ENCODE results near the gene TMEM183A.
"Not testable (repeated sequence)": the region's sequence is repeated elsewhere in the genome, so short reads cannot be mapped to it uniquely, and the experiment has no call there.

The TMEM183A gene

DNA sequence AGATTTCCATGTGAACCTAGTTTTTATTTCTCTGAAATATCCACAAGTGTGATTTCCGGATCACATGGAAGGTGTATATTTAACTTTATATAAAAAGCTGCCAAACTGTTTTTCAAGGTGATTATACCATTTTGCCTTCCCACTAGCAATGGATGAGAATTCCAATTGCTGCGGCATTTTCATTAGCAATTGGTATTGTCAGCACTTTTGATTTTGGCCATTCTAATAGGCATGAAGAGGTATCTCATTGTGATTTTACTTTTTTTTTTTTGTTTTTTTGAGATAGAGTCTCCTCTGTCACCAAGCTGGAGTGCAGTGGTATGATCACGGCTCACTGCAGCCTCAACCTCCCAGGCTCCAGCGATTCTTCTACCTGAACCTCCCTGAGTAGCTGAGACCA, 35.1 kb upstream of the TMEM183A start:
- ChIA-PET CTCF (interaction anchor here (0.9 to 1.7 kb wide), 3 partner anchors 9 to 29 kb away, joined by 3 to 4 read pairs (median 4); no protein-coding TSS in a partner anchor), POLR2A (no interaction called here)
- no peak for DNase-seq (ENCODE audit: extremely low spot score)
- TF ChIP-seq, protein P1, sequence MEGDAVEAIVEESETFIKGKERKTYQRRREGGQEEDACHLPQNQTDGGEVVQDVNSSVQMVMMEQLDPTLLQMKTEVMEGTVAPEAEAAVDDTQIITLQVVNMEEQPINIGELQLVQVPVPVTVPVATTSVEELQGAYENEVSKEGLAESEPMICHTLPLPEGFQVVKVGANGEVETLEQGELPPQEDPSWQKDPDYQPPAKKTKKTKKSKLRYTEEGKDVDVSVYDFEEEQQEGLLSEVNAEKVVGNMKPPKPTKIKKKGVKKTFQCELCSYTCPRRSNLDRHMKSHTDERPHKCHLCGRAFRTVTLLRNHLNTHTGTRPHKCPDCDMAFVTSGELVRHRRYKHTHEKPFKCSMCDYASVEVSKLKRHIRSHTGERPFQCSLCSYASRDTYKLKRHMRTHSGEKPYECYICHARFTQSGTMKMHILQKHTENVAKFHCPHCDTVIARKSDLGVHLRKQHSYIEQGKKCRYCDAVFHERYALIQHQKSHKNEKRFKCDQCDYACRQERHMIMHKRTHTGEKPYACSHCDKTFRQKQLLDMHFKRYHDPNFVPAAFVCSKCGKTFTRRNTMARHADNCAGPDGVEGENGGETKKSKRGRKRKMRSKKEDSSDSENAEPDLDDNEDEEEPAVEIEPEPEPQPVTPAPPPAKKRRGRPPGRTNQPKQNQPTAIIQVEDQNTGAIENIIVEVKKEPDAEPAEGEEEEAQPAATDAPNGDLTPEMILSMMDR (IDR thresholded peaks at IDR 0.05; ENCODE audit: control extremely low read depth, extremely low read depth, low read depth, missing control alignments) = no peak

DNA sequence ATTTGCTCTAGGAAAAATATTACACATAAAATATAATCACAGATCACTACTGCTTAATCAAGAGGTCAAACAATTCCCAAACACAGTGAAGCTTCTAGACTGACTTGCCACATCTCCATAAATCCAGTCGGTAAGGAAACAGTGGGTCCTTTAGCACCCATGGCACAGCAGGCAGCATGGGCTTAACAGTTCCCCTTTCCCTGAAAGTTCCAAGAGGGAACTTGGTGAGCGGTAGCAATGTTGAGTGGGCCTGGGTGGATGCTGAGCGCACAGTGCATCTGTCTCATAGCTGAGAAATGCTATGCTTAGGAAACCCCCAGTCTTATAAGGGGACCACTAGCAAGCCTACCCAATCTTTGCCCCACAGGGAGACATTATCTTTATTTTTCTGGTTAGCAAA, 32.3 kb upstream of the TMEM183A start:
- ChIA-PET POLR2A (no interaction called here), CTCF (no interaction called here)
- no peak for DNase-seq (ENCODE audit: extremely low spot score)
- TF ChIP-seq, protein P1 (IDR thresholded peaks at IDR 0.05; ENCODE audit: control extremely low read depth, extremely low read depth, low read depth, missing control alignments) = no peak

DNA sequence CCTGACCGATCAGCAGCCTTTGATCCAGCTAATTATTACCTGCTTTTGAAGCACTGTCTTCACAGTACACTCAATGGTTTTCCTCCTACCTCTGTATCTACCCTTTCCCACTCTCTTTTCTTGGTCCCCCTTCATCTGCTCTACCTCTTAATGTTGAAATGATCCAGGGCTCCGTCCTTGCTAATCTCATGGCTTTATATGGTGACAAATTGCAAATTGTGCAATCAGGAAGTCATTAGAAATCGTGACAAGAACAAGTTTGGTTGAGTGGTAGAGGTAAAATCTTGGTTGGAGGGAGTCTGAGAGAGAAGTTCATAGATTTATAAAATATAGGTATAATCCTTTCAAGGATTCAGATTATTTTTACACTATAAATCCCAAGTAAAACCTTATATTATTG, 30.5 kb upstream of the TMEM183A start:
- POLR2A ChIA-PET = no interaction called here
- TF ChIP-seq, protein P1 (IDR thresholded peaks at IDR 0.05; ENCODE audit: control extremely low read depth, extremely low read depth, low read depth, missing control alignments) = no peak
- CTCF ChIA-PET = interaction anchor here (1.6 kb wide), 1 partner anchor 20 kb away, joined by 3 read pairs; no protein-coding TSS in a partner anchor

DNA sequence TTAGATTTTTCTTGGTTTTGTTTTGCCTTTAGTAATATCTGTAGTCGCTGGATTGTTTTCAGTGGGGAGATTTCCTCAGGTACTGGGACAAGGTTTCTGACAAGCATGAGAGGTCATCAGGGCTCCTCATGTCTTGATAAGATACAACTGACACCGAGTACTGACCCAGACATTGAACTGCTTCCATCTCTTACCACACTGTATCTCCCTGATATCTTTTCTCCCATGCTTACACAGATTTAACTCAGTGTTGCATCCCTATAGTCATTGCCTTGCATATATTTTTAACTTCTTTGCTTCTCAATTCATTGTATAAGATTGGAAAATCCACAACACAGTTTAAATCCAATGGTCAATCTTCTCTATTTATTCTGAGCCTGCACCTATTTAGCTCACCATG, 27.7 kb upstream of the TMEM183A start:
- no peak for DNase-seq (ENCODE audit: extremely low spot score)
- ChIA-PET CTCF (interaction anchor here (0.7 to 2.3 kb wide), 5 partner anchors 8 to 25 kb away, joined by 3 to 10 read pairs (median 4); no protein-coding TSS in a partner anchor), POLR2A (no interaction called here)
- TF ChIP-seq, protein P1 (IDR thresholded peaks at IDR 0.05; ENCODE audit: control extremely low read depth, extremely low read depth, low read depth, missing control alignments) = no peak

More for the DNA sequence above, 30.5 kb upstream of the TMEM183A start:
- DNase-seq (ENCODE audit: extremely low spot score) = no peak

DNA sequence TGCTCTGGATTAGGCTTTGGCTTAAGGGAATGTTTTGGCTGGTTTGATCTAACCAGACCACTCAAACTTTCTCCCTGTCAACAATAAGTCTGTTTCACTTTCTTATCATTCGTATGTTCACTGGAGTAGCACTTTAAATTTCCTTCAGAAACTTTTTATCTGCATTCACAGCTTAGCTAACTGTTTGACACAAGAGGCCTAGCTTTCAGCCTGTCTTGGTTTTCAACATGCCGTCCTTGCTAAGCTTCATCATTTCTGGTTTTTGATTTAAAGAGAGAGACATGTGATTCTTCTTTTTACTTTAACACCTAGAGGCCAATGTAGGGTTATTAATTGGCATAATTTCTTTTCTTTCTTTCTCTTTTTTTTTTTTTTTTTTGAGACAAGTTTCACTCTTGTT, 25.2 kb upstream of the TMEM183A start:
- CTCF ChIA-PET = interaction anchor here (0.7 to 1.3 kb wide), 7 partner anchors 9 to 55 kb away, joined by 3 to 6 read pairs (median 4); partner anchors contain the start of gene KLHL12
- DNase-seq (ENCODE audit: extremely low spot score) = no peak
- POLR2A ChIA-PET = no interaction called here
- TF ChIP-seq, protein P1 (IDR thresholded peaks at IDR 0.05; ENCODE audit: control extremely low read depth, extremely low read depth, low read depth, missing control alignments) = no peak

DNA sequence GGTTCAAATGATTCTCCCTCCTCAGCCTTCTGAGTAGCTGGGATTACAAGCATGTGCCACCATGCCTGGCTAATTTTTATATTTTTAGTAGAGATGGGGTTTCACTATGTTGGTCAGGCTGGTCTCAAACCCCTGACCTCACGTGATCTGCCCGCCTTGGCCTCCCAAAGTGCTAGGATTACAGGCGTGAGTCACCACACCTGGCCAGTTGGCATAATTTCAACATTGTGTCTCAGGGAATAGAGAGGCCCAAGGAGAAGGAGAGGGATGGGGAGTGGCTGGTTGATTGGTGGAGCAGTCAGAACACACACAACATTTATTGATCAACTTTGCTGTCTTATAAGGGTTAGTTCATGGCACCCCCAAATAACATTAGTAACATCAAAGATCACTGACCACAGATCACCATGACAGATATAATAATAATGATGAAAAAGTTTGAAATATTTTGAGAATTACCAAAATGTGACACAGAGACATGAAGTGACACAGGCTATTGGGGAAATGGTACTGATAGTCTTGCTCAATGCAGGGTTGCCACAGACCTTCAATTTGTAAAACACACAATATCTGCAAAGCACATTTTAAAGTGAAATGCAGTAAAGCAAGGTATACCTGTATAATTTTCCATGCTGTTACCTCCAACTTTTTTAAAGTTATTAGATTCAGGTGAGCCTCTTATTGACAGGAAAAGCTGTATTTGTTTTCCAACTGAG, 24.3 kb upstream of the TMEM183A start:
- POLR2A ChIA-PET = interaction anchor here (0.7 kb wide), 1 partner anchor 46 kb away, joined by 3 read pairs; no protein-coding TSS in a partner anchor
- no peak for DNase-seq (ENCODE audit: extremely low spot score)
- CTCF ChIA-PET = interaction anchor here (1.2 kb wide), 1 partner anchor 16 kb away, joined by 4 read pairs; no protein-coding TSS in a partner anchor
- TF ChIP-seq, protein P1 (IDR thresholded peaks at IDR 0.05; ENCODE audit: control extremely low read depth, extremely low read depth, low read depth, missing control alignments) = no peak

DNA sequence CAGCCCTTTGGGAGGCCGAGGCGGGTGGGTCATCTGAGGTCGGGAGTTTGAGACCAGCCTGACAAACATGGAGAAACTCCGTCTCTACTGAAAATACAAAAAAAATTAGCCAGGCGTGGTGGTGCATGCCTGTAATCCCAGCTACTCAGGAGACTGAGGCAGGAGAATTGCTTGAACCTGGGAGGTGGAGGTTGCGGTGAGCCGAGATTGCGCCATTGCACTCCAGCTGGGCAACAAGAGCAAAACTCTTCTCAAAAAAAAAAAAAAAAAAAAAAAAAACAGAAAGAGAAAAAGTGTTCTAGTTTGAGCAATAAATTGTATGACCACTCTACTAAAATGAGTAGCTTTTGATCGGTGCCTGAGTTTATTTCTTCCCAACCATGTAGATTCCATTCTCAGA, 21.1 kb upstream of the TMEM183A start:
- POLR2A ChIA-PET; CTCF ChIA-PET; DNase-seq (ENCODE audit: extremely low spot score): not testable (repeated sequence)
